ACHN (cell line): ENCODE results near the gene CST5.
"Not testable (repeated sequence)": the region's sequence is repeated elsewhere in the genome, so short reads cannot be mapped to it uniquely, and the experiment has no call there.

ENCODE experiments used
- DNase-seq: peaks from one replicate; pipeline ENCODE4 v3.0.0-alpha.2; 2015
- in situ Hi-C: cut with HindIII; loops from 2 replicates; pipeline ENCODE4 v1.10.0; 2017; ENCODE audit warnings: low sequenced_read_pairs, low pct_ligation_motif_present, low pct_unique_long_range_greater_than_20kb

CST5 gene

DNA sequence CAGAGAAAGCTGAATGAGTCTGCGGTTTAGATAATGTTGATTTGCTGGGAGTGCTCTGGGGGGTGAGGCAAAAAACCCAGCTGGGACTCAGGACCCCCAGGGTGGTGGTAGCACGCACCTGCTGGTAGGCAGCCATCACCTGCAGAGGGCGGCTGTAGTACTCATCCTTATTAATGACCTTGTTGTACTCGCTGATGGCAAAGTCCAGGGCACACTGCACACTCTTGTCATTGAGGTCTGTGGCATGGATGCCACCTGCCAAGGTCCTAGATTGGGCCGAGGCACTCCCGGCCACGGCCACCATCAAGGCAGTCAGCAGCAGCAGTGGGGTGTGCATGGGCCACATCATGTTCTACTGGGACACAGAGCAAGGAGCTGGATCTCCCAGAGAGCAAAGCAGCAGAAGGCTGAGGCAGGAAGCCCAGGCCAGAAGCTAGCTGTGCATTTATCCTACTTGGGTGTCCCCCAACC is at the start of gene CST5:
CST5 (minus strand) TSS at position 421 of the 471 bp plus-strand sequence; CDS start at position 349, 72 bp downstream.
- DNase-seq: no peak
- in situ Hi-C loops: no loop called here

DNA sequence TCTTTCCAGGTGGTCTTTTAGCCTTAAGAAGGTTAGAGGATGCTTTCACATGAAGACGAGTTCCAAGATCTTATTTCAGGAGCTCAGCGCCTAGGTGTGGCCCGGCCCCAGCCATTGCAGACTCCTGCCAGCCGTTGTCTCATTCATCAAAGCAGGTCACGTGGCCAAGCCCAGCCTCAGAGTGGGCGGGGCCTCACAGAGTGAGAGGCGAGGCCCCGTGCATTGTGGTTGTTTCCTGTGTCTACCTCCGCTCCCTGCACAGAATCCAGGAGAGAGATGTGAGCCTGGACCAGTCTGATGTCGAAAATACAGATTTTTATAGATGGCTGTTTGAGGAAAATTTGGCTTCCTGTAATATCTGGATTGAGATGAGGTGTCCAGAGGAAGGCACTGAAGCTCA is 49.2 kb upstream of the CST5 start:
- in situ Hi-C loops: no loop called here
- DNase-seq: no peak

DNA sequence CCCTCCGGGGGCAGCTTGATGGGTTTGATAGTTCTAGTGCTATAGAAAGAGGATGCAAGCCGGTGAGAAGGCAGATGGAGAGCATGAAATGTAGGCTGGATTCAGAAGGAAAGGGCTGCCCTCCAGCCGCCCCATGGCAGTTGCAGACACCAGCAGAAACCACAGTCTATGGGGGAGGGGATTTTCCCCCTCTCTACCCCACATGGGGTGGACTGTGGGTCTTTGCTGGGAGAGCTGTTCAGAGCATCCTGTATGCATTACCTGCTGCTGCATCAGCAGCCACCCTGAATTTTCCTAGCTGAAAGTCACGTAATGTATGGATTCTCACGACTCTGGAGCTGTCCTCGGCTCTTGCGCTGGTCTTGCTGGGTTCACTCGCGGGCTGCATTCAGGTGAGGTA is 48.8 kb upstream of the CST5 start:
- in situ Hi-C loops: no loop called here
- no peak for DNase-seq

GRCh38 chr20:23926944-23927872 is 47.7 kb upstream of the CST5 start:
- no peak for DNase-seq
- in situ Hi-C loops: no loop called here

- in situ Hi-C loops: no loop called here
- DNase-seq: no peak
Observed at GRCh38 chr20:23926526-23926880, 47.0 kb upstream of the CST5 start.

- in situ Hi-C loops: no loop called here
- DNase-seq: no peak
Observed at GRCh38 chr20:23925789-23926525, 46.4 kb upstream of the CST5 start.

DNA sequence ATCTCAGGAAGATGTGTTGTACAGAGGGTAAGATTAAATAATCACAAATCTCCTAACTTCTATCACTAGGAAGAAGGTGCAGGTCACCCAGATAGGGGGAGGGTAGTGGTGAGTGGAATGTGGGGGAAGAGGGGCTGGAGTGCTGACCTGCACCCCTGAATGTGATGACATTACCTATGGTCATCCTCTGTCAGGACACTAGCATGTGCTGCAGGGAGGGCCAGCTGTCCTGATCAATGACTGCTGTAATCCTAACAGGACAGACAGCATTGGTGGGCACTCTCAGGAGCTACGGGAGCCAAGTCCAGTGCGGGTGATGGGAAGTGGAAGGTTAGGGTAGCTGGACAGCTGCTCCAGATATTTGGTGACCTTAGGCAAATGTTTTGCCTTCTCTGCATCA is 45.2 kb upstream of the CST5 start:
- no peak for DNase-seq
- in situ Hi-C loops: no loop called here

DNA sequence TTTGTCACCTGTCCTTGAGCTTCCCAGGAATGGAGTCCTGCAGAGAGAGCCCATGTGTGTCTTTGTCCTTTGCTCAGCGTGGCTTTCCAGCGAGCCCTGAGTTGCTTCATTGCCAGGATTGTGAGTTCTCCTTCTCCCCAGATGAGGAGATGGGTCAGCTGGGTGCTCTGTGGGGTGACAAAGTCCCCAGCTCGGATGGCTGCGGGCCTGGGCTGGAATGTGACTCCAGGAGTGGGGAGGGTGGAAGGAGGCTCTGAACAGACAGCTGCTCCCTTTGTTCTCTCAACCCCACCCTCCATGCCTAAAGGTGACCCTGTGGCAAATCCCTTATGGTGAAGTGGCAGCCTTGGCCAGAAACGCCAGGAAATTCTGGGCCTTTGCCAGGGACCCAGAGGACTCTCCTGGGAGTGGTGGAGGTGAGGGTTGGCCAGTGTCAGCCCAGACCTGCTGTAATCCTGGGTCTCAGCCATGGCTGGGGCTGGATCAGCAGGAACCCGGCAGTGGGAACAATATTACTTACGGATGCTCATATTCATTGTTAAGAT is 44.4 kb upstream of the CST5 start:
- in situ Hi-C loops: no loop called here
- DNase-seq: no peak

DNA sequence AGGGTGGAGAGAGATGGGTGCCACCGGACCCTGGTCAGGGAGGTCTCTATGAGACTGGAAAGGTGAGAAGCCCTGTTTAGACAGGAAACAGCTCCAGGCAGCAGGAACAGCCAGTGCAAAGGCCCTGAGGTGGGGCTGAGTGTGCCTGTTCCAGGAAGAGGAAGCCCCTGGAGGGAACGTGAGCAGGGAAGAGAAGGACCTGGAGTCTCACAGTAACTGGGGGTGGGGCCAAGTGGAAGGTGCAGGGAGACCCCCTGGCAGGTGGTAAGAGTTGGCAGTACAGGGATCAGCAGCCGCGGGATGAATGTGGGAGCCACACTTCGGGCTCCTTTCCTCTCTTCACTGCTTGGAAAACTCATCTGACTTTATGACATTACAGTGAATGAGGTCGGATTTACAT is 43.8 kb upstream of the CST5 start:
- in situ Hi-C loops: no loop called here
- no peak for DNase-seq

DNA sequence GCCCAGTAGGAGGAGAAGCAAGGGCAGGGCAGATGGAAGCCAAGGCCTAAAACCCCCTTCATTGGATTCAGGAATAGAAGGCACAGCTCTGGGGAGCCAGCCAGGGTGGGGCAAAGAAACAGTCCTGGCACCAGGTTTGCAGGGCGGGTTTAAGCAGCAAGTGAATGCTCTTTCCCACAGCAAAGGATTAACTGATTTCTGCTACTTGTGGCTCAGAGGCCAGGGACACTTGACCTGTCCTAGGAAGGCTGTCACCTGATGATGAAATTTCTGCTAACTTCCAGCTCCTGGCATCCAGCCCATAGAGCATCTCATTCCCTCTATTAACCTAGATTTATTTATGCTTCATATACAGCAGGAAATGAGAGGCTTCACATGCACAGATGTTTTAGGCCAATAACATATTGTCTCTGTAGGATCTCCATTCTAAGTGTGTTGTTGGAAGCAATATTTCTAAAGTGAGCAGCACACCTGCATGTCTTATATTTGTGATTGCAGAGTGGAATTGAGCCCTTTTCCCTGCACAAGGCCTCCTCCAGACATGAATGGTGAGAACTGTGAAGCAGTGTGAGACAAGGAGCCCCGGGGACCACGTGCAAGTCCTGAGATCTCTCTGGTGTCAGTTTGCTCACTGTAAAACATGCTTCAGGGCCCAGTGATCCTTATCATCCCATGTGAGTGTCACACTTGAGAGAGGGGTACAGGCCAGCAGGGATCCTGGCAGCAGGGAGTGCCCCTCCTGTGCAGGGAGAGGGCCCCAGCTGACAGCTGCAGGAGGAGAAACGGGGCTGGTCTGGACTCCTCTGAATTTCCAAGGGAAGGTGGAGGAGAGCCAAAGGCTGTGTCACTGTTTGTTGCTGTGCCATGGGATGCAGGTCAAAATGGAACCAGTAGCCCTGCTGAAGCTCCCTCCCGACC is 41.1 kb upstream of the CST5 start:
- in situ Hi-C loops: no loop called here
- no peak for DNase-seq

- DNase-seq: no peak
- in situ Hi-C loops: no loop called here
Observed at GRCh38 chr20:23918896-23919295, 39.3 kb upstream of the CST5 start.

DNA sequence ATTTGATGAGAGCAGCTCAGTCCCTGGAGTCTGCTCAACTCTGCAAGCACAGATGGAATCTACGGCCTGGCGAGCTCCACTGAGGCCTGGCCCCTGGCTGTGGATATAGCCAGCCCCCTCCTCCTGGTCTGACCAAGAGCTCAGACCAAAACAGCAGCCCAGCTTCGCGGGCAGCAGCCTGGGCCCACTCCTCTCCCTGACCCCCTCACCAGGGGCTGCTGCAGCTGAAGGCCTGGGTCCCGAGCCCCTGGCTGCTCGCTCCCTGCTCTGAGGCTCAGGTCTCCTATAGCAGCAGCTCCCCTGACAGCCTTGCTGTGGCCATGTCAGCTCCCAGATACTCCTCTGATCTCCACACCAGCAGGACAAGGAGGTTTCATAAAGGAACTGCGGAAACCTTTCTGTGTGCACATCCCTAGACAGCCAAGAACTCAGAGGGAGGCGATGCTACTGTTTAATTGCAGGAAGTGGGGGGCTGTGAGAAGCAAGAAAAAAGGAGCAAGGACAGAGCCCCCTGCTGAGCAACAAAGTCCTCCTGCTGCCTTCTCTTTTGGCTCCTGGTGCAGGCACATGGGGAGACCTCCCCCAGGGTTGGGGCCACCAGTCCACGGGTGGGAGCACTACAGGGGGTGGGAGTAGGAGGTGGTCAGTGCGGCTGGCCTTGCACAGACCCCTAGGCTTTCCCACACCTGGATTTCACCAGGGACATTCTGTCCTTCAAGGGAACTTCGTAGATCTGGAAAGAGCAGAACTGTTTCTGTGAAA is 38.7 kb upstream of the CST5 start:
- in situ Hi-C loops: no loop called here

GRCh38 chr20:23917024-23917725 is 37.6 kb upstream of the CST5 start:
- in situ Hi-C loops: no loop called here
- DNase-seq: no peak

More for the DNA sequence above, 38.7 kb upstream of the CST5 start:
- DNase-seq: no peak

DNA sequence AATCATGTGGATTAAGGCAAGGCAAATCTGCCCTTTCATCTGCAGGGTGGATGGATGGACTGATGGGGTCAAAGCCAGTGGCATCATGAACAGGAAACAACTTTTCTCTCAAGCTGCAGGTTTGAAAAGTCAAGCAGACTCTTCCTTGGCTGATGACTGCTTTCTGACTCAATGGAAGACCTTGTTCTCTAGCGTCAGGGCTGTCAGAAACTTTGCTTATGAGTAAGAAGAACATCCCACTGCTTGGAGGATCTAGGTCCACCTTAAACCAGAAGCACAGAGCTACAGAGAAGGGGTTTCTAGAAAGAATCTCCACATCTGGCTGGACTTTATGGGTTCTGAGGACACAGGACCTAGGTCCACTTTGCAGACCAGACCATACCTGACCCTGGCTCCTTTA is 36.3 kb upstream of the CST5 start:
- in situ Hi-C loops: no loop called here
- DNase-seq: no peak

DNA sequence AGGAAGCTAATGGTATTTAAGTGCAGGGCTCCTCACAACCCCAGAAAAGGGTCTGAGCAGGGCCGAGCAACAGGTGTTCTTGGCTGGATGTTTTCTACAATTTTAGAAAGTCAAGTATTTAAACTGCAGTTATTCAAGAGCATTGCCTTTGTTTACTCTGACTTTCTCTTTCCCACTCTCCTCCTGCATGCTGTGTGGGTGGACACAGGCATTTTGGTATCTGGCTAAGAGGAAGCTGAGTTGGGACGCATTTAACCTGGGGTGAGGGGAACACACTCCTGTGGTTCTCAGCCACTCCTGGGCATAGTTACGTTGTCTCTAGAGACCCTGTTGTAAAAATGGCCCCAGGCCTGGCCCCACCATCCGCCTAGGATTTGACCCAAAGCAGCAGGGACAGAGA is 34.9 kb upstream of the CST5 start:
- in situ Hi-C loops, DNase-seq: not testable (repeated sequence)

- no peak for DNase-seq
- in situ Hi-C loops: no loop called here
Observed at GRCh38 chr20:23910210-23910609, 30.7 kb upstream of the CST5 start.

GRCh38 chr20:23909390-23909789 is 29.8 kb upstream of the CST5 start:
- DNase-seq: no peak
- in situ Hi-C loops: no loop called here
